Measurements from ENCODE around the gene CEACAM7. TPM values are rescaled to one million over a fixed set of nuclear protein-coding genes. Genes with fewer than 3 reads are reported as not detected.
"Not testable (repeated sequence)": the region's sequence is repeated elsewhere in the genome, so short reads cannot be mapped to it uniquely, and the experiment has no call there.

Gene CEACAM7
- not detected for total RNA-seq

- no peak for ATAC-seq
These were observed at the start of gene CEACAM7 for GRCh38 chr19:41688098-41688497. CEACAM7 (minus strand) TSS chr19:41688270; CDS start chr19:41688165, 105 bp downstream.

GRCh38 chr19:41735071-41735600 is 47.1 kb upstream of the CEACAM7 start:
- DNase-seq (ENCODE audit: low spot score in 2 of 2) (no peak), ATAC-seq (peak in 1 of 2 donors; percentile 63)
- peak overlapping the region in 1 of 2 donors; percentile 61 for H3K27ac Mint-ChIP-seq
- H3K9me3 Mint-ChIP-seq, result no peaks in the 10 kb centered on the region
- no peaks in the 10 kb centered on the region for H3K36me3 Mint-ChIP-seq

More at GRCh38 chr19:41688098-41688497, at the start of gene CEACAM7:
- peaks cover 0 to 3% of the 10 kb centered on the region in 2 donors for H3K9me3 Mint-ChIP-seq
- peak within 1 kb of the TSS in 1 of 2 donors; percentile 24 for H3K27ac Mint-ChIP-seq
- DNase-seq (ENCODE audit: low spot score in 2 of 2), result no peak
- H3K36me3 Mint-ChIP-seq, result no peaks in the 10 kb centered on the region

GRCh38 chr19:41734585-41734984 is 46.5 kb upstream of the CEACAM7 start:
- no peak overlapping the region for H3K27ac Mint-ChIP-seq
- no peak for ATAC-seq

DNA sequence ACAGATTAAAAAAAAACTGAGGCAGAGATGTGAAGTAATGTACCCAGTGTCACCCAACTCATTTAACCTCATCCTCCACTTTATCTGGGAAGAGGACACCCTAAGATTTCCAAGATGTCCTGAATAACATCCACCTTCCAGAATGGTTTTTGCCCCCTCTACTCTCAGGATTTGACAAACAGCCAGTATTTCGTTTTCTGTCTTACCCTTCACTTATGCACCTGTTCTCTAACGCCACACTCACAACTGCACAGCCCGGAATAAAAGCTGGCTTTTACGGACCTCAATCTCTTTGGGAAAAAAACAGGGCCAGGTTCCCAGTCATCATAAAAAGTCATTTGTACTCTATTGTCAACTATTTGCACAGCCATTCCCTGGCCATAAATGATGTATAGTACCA is 46.1 kb upstream of the CEACAM7 start:
- ATAC-seq, result no peak
- Mint-ChIP-seq H3K27ac (no peak overlapping the region), H3K36me3 (no peaks in the 10 kb centered on the region), H3K9me3 (no peaks in the 10 kb centered on the region)
- DNase-seq (ENCODE audit: low spot score in 2 of 2), result no peak

More at GRCh38 chr19:41734585-41734984, 46.5 kb upstream of the CEACAM7 start:
- no peaks in the 10 kb centered on the region for H3K9me3 Mint-ChIP-seq
- H3K36me3 Mint-ChIP-seq, result no peaks in the 10 kb centered on the region
- no peak for DNase-seq (ENCODE audit: low spot score in 2 of 2)

GRCh38 chr19:41726493-41726892 is 38.4 kb upstream of the CEACAM7 start:
- ATAC-seq (no peak), DNase-seq (ENCODE audit: low spot score in 2 of 2) (no peak)
- H3K36me3 Mint-ChIP-seq, result no peaks in the 10 kb centered on the region
- H3K27ac Mint-ChIP-seq, result no peak overlapping the region
- no peaks in the 10 kb centered on the region for H3K9me3 Mint-ChIP-seq

GRCh38 chr19:41720103-41720502 is 32.0 kb upstream of the CEACAM7 start:
- DNase-seq (ENCODE audit: low spot score in 2 of 2) (no peak), ATAC-seq (no peak)
- H3K36me3 Mint-ChIP-seq, result no peaks in the 10 kb centered on the region

GRCh38 chr19:41718761-41719160 is 30.7 kb upstream of the CEACAM7 start:
- Mint-ChIP-seq H3K9me3 (no peaks in the 10 kb centered on the region), H3K27ac (no peak overlapping the region), H3K36me3 (no peaks in the 10 kb centered on the region)
- DNase-seq (ENCODE audit: low spot score in 2 of 2) (no peak), ATAC-seq (no peak)

More at GRCh38 chr19:41720103-41720502, 32.0 kb upstream of the CEACAM7 start:
- no peaks in the 10 kb centered on the region for H3K9me3 Mint-ChIP-seq
- H3K27ac Mint-ChIP-seq, result no peak overlapping the region

- H3K9me3 Mint-ChIP-seq, result no peaks in the 10 kb centered on the region
- DNase-seq (ENCODE audit: low spot score in 2 of 2) (no peak), ATAC-seq (no peak)
- H3K27ac Mint-ChIP-seq, result no peak overlapping the region
- H3K36me3 Mint-ChIP-seq, result no peaks in the 10 kb centered on the region
These were observed 26.5 kb upstream of the CEACAM7 start for GRCh38 chr19:41714598-41714997.

- no peaks in the 10 kb centered on the region for H3K9me3 Mint-ChIP-seq
- H3K36me3 Mint-ChIP-seq, result no peaks in the 10 kb centered on the region
- no peak for DNase-seq (ENCODE audit: low spot score in 2 of 2)
These were observed 23.5 kb upstream of the CEACAM7 start for GRCh38 chr19:41711376-41712261.

DNA sequence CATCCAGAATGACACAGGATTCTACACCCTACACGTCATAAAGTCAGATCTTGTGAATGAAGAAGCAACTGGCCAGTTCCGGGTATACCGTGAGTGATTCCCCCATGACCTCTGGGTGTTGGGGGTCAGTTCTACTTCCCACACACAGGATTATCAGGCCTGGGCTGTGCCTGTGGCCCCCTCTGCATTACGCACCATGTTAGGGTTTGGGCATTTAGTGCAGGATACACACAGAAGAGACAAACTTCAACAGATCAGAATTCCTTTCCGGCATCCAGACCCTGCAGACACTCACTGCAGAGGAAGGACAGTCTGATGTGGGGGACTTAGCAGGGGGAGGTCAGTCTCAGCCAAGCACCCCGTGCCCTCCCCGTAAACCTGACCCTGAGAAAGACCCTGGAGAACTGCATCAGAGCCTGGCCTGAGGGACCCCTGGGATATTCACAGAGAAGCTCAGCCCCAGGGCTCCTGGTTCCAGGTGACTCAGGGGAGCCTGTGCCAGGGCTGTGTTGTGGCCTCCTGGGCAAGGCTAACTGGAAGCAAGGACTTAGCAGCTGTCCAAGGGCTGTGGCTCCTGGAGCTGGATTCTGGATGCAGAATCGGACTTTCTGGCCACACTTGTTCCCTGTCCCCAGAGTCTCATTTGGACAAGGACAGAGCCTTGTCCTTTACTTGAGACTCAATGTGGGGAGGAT is 22.0 kb upstream of the CEACAM7 start:
- Mint-ChIP-seq H3K9me3 (no peaks in the 10 kb centered on the region), H3K36me3 (no peaks in the 10 kb centered on the region), H3K27ac (no peak overlapping the region)
- ATAC-seq (no peak), DNase-seq (ENCODE audit: low spot score in 2 of 2) (no peak)

More at GRCh38 chr19:41711376-41712261, 23.5 kb upstream of the CEACAM7 start:
- H3K27ac Mint-ChIP-seq, result no peak overlapping the region
- ATAC-seq, result no peak

- DNase-seq (ENCODE audit: low spot score in 2 of 2); H3K36me3 Mint-ChIP-seq; H3K27ac Mint-ChIP-seq; H3K9me3 Mint-ChIP-seq; ATAC-seq: not testable (repeated sequence)
These were observed 21.4 kb upstream of the CEACAM7 start for GRCh38 chr19:41709516-41709915.

GRCh38 chr19:41708481-41708880 is 20.4 kb upstream of the CEACAM7 start, which contains the start of gene CEACAM5:
CEACAM5 (plus strand) TSS chr19:41708626; CDS start chr19:41708732, 106 bp downstream.
- DNase-seq (ENCODE audit: low spot score in 2 of 2) (no peak), ATAC-seq (no peak)
- Mint-ChIP-seq H3K27ac (no peak within 1 kb of the TSS), H3K36me3 (no peaks in the 10 kb centered on the region), H3K9me3 (no peaks in the 10 kb centered on the region)

GRCh38 chr19:41707871-41708371 is 19.9 kb upstream of the CEACAM7 start:
- no peak overlapping the region for H3K27ac Mint-ChIP-seq
- DNase-seq (ENCODE audit: low spot score in 2 of 2) (no peak), ATAC-seq (no peak)
- no peaks in the 10 kb centered on the region for H3K9me3 Mint-ChIP-seq
- H3K36me3 Mint-ChIP-seq, result no peaks in the 10 kb centered on the region

GRCh38 chr19:41707502-41707812 is 19.4 kb upstream of the CEACAM7 start:
- Mint-ChIP-seq H3K27ac (peak overlapping the region in 1 of 2 donors; percentile 29), H3K36me3 (no peaks in the 10 kb centered on the region), H3K9me3 (no peaks in the 10 kb centered on the region)
- ATAC-seq, result no peak
- DNase-seq (ENCODE audit: low spot score in 2 of 2), result no peak

DNA sequence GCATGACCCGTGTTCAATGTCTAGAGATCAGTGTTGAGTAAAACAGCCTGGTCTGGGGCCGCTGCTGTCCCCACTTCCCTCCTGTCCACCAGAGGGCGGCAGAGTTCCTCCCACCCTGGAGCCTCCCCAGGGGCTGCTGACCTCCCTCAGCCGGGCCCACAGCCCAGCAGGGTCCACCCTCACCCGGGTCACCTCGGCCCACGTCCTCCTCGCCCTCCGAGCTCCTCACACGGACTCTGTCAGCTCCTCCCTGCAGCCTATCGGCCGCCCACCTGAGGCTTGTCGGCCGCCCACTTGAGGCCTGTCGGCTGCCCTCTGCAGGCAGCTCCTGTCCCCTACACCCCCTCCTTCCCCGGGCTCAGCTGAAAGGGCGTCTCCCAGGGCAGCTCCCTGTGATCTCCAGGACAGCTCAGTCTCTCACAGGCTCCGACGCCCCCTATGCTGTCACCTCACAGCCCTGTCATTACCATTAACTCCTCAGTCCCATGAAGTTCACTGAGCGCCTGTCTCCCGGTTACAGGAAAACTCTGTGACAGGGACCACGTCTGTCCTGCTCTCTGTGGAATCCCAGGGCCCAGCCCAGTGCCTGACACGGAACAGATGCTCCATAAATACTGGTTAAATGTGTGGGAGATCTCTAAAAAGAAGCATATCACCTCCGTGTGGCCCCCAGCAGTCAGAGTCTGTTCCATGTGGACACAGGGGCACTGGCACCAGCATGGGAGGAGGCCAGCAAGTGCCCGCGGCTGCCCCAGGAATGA is 18.9 kb upstream of the CEACAM7 start:
- ATAC-seq (peak; percentile 91 to 93), DNase-seq (ENCODE audit: low spot score in 2 of 2) (peak; percentile 73 to 74)
- H3K27ac Mint-ChIP-seq, result peak overlapping the region in 1 of 2 donors; percentile 29
- H3K9me3 Mint-ChIP-seq, result no peaks in the 10 kb centered on the region
- no peaks in the 10 kb centered on the region for H3K36me3 Mint-ChIP-seq

GRCh38 chr19:41705393-41706174 is 17.5 kb upstream of the CEACAM7 start:
- Mint-ChIP-seq H3K9me3 (no peaks in the 10 kb centered on the region), H3K27ac (no peak overlapping the region), H3K36me3 (no peaks in the 10 kb centered on the region)
- ATAC-seq, result no peak
- DNase-seq (ENCODE audit: low spot score in 2 of 2), result peak in 1 of 2 donors; percentile 52

Data from activated naive CD4-positive, alpha-beta T cell treated with anti-CD3 and anti-CD28 coated beads, Interleukin-2, amount 50 U/mL, for 72 hours (primary cell).